GM12878 (cell line): ENCODE results near the gene CCT6B. TPM values are rescaled to one million over a fixed set of nuclear protein-coding genes. Genes with fewer than 3 reads are reported as not detected.

Experiments
- ATF7 ChIP-seq: fragments of 450-650 bp; IDR thresholded peaks from 2 replicates; pipeline ENCODE4 v1.6.1; 2016; ENCODE audit warnings: low read depth, mild to moderate bottlenecking
- CHD2 ChIP-seq: IDR thresholded peaks from 2 replicates; pipeline ENCODE4 v1.6.1; 2011; ENCODE audit warnings: low read depth, low read length, improper control_type of control experiment, borderline replicate concordance
- CUX1 ChIP-seq: IDR thresholded peaks from 2 replicates; pipeline ENCODE4 v1.6.1; 2012; ENCODE audit warnings: improper control_type of control experiment, low read depth, low read length; ENCODE audit not compliant: insufficient replicate concordance
- E4F1 ChIP-seq: fragments of 450-650 bp; IDR thresholded peaks from 2 replicates; pipeline ENCODE4 v1.6.1; 2018; ENCODE audit warnings: borderline replicate concordance, mild to moderate bottlenecking; ENCODE audit not compliant: partially characterized antibody
- FOXK2 ChIP-seq: fragments of 450-650 bp; IDR thresholded peaks from 2 replicates; pipeline ENCODE4 v1.6.1; 2017; ENCODE audit warnings: mild to moderate bottlenecking, moderate library complexity
- HDAC2 ChIP-seq: fragments of 200-600 bp; sonication (generic); IDR thresholded peaks from 2 replicates; pipeline ENCODE4 v1.6.1; 2017
- HDAC6 ChIP-seq: fragments of 200-600 bp; sonication (generic); IDR thresholded peaks from one replicate; pipeline ENCODE4 v1.8.0; 2017; ENCODE audit warnings: antibody characterized with exemption; ENCODE audit not compliant: unreplicated experiment
- IKZF1 ChIP-seq: fragments of 450-650 bp; conservative IDR thresholded peaks from 2 replicates; pipeline ENCODE4 v1.6.1; 2017; ENCODE audit warnings: antibody characterized with exemption, mild to moderate bottlenecking
- KDM1A ChIP-seq: fragments of 200-600 bp; sonication (generic); IDR thresholded peaks from 2 replicates; pipeline ENCODE4 v1.6.1; 2016; ENCODE audit warnings: borderline replicate concordance
- MEF2B ChIP-seq: fragments of 450-650 bp; IDR thresholded peaks from 2 replicates; pipeline ENCODE4 v1.6.1; 2018; ENCODE audit warnings: mild to moderate bottlenecking, moderate library complexity; ENCODE audit not compliant: partially characterized antibody, poor library complexity, severe bottlenecking
- NBN ChIP-seq: fragments of 450-650 bp; IDR thresholded peaks from 2 replicates; pipeline ENCODE4 v1.6.1; 2016
- NFIC ChIP-seq: IDR thresholded peaks from 2 replicates; pipeline ENCODE4 v1.6.1; 2012; ENCODE audit warnings: low read depth, mild to moderate bottlenecking, inconsistent platforms, low read length, moderate library complexity
- POLR2AphosphoS5 ChIP-seq: IDR thresholded peaks from 2 replicates; pipeline ENCODE4 v1.6.1; 2011; ENCODE audit warnings: mild to moderate bottlenecking, low read length, inconsistent platforms
- RAD21 ChIP-seq: IDR thresholded peaks from 2 replicates; pipeline ENCODE4 v1.6.1; 2011; ENCODE audit warnings: mild to moderate bottlenecking, low read depth, low read length, moderate library complexity; ENCODE audit not compliant: insufficient read depth
- SIX5 ChIP-seq: IDR thresholded peaks from 2 replicates; pipeline ENCODE4 v1.6.1; 2011; ENCODE audit warnings: mild to moderate bottlenecking, low read depth, low read length, moderate library complexity; ENCODE audit not compliant: severe bottlenecking
- SP1 ChIP-seq: IDR thresholded peaks from one replicate; pipeline ENCODE4 v1.6.1; 2011; ENCODE audit warnings: low read depth, low read length
- YBX1 ChIP-seq: fragments of 450-650 bp; IDR thresholded peaks from 2 replicates; pipeline ENCODE4 v1.6.1; 2016; ENCODE audit warnings: antibody characterized with exemption
- ZBTB40 ChIP-seq: fragments of 450-650 bp; IDR thresholded peaks from 2 replicates; pipeline ENCODE4 v1.6.1; 2016; ENCODE audit warnings: mild to moderate bottlenecking, moderate library complexity, borderline replicate concordance
- polyA plus RNA-seq, 11 experiments: library from polyadenylated mRNA; depleted of rRNA in 4 of 11; unstranded in 6 of 11; stranded (reverse) in 5 of 11; fragments of >200 nt; fragmentation: Nextera tagmentation in 4 of 11; fragmentation: Illumina TruSeq in 1 of 11; extraction: Ambion mirVana in 4 of 11; extraction: Trizol in 1 of 11; gene quantifications; 1 replicate in 1 of 11; 2 replicates in 10 of 11; pipeline versions ENCODE4 v1.2.1 to v1.2.3, GENCODE V29; 2011 to 2016; ENCODE audit warnings: inconsistent platforms in 2 of 11, missing spikeins in 2 of 11, low read depth in 1 of 11
- total RNA-seq, 4 experiments: library from RNA; depleted of rRNA in 3 of 4; stranded (reverse); fragments of >200 nt in 3 of 4; fragmentation: Illumina TruSeq in 1 of 4; extraction: Trizol in 1 of 4; gene quantifications; 2 replicates each; pipeline versions ENCODE4 v1.2.1 to v1.2.3, GENCODE V29; 2013 to 2021
- TF ChIP-seq, protein P1 (sequence below): IDR thresholded peaks from 2 replicates; pipeline ENCODE4 v1.6.1; 2012; ENCODE audit warnings: low read depth, low read length, improper control_type of control experiment

CCT6B gene
- total and polyA plus RNA-seq, 10 of the 15 experiments (the other 5 are each of a cell fraction or from before 2014, with no cell fraction given), result 1.6 to 6.1 (median 2.6) TPM

DNA sequence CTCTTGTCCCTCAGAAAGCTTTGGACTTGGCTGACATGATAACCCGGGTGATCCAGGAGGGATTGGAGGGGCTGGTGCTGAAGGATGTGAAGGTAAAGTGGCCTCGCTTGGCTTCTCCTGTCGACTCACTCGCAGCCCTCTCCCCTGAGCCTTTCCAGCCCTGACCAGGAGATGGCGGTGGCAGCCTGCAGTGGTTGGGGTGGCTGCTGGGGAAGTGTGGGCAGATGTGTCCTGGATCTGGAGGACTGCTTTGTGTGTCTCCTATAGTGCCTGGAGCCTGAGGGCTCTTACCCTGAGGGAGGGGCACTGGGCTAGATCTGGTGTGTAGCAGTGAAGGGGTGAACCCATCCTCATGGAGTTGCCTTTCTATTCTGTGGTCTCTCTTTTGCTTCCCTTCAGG, 36.9 kb upstream of the CCT6B start (continued):
- no peak for TF ChIP-seq ZBTB40
- TF ChIP-seq ATF7, result no peak
- no peak for TF ChIP-seq MEF2B
- TF ChIP-seq NBN, result peak; percentile 63; the same call in 1 of the 2 replicates
- TF ChIP-seq FOXK2, result no peak
- TF ChIP-seq SP1, result no peak
- TF ChIP-seq CUX1, result no peak
- no peak for TF ChIP-seq KDM1A
- no peak for TF ChIP-seq NFIC
- no peak for TF ChIP-seq HDAC6
- TF ChIP-seq RAD21, result peak; percentile 99
- TF ChIP-seq YBX1, result no peak
- TF ChIP-seq, protein P1, sequence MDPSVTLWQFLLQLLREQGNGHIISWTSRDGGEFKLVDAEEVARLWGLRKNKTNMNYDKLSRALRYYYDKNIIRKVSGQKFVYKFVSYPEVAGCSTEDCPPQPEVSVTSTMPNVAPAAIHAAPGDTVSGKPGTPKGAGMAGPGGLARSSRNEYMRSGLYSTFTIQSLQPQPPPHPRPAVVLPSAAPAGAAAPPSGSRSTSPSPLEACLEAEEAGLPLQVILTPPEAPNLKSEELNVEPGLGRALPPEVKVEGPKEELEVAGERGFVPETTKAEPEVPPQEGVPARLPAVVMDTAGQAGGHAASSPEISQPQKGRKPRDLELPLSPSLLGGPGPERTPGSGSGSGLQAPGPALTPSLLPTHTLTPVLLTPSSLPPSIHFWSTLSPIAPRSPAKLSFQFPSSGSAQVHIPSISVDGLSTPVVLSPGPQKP, result no peak
- TF ChIP-seq CHD2, result 0 out of 2 replicates have a peak, but pooled peaks have one; percentile 18
- no peak for TF ChIP-seq SIX5
- TF ChIP-seq POLR2AphosphoS5, result 0 out of 2 replicates have a peak, but pooled peaks have one; percentile 33
- TF ChIP-seq HDAC2, result no peak
- no peak for TF ChIP-seq E4F1
- peak; percentile 33; the same call in 1 of the 2 replicates for TF ChIP-seq IKZF1
